WTC11 (cell line): ENCODE measurements around the gene TET1. TPM values are rescaled to one million over a fixed set of nuclear protein-coding genes. Genes with fewer than 3 reads are reported as not detected.

Experiments
- ATAC-seq: fragments of 200-7000 bp; cut with Tn5 transposase; 2 replicates; pipeline ENCODE4 v1.10.0; 2021; ENCODE audit warnings: mild to moderate bottlenecking, moderate library complexity
- CTCF ChIA-PET: fragments of 300-600 bp; sonication (Branson Sonifier 250); formaldehyde crosslinking; loops from one replicate; lab custom pipeline; 2021; ENCODE audit warnings: antibody characterized with exemption; lab: Charles Lee
- POLR2A ChIA-PET: fragments of 350-600 bp; sonication (Branson Sonifier 250); formaldehyde crosslinking; loops from one replicate; lab custom pipeline; 2021; ENCODE audit warnings: antibody characterized with exemption; lab: Charles Lee
- DNase-seq: peaks from one replicate; pipeline ENCODE4 v3.0.0; 2021; ENCODE audit warnings: low spot score
- H3K27ac Mint-ChIP-seq: 2 replicates; pipeline ENCODE4 v1.8.0; 2021; ENCODE audit warnings: mixed read lengths
- H3K27me3 Mint-ChIP-seq: 2 replicates; pipeline ENCODE4 v1.8.0; 2021; ENCODE audit warnings: low read depth, mild to moderate bottlenecking, moderate library complexity, mixed read lengths
- H3K36me3 Mint-ChIP-seq: 2 replicates; pipeline ENCODE4 v1.8.0; 2021; ENCODE audit warnings: mixed read lengths
- H3K4me1 Mint-ChIP-seq: 2 replicates; pipeline ENCODE4 v1.8.0; 2022; ENCODE audit warnings: mixed read lengths
- H3K4me3 Mint-ChIP-seq: 2 replicates; pipeline ENCODE4 v1.8.0; 2021; ENCODE audit warnings: mild to moderate bottlenecking, moderate library complexity, mixed read lengths
- H3K9me3 Mint-ChIP-seq: 2 replicates; pipeline ENCODE4 v1.8.0; 2021; ENCODE audit warnings: mixed read lengths
- ATF1 ChIP-seq: sonication (generic); formaldehyde crosslinking; IDR thresholded peaks from 2 replicates; pipeline ENCODE4 v1.8.1; 2023; ENCODE audit warnings: mild to moderate bottlenecking, moderate library complexity, missing genetic modification reagents
- ATF2 ChIP-seq: sonication (generic); formaldehyde crosslinking; IDR thresholded peaks from 2 replicates; pipeline ENCODE4 v1.8.1; 2022; ENCODE audit warnings: low read depth, missing genetic modification reagents, borderline replicate concordance
- CREM ChIP-seq: sonication (generic); formaldehyde crosslinking; IDR thresholded peaks from 2 replicates; pipeline ENCODE4 v1.8.1; 2022; ENCODE audit warnings: mild to moderate bottlenecking, missing genetic modification reagents, moderate library complexity
- E2F5 ChIP-seq: sonication (generic); formaldehyde crosslinking; IDR thresholded peaks from 2 replicates; pipeline ENCODE4 v1.8.1; 2022; ENCODE audit warnings: mild to moderate bottlenecking, moderate library complexity, missing genetic modification reagents
- ELF4 ChIP-seq: sonication (generic); formaldehyde crosslinking; IDR thresholded peaks from 2 replicates; pipeline ENCODE4 v1.8.1; 2022; ENCODE audit warnings: low read depth, mild to moderate bottlenecking, moderate library complexity, missing genetic modification reagents
- EMX1 ChIP-seq: fragments of 250-450 bp; sonication (Bioruptor Pico); IDR thresholded peaks from 2 replicates; pipeline ENCODE4 v1.8.0; 2021; ENCODE audit warnings: mild to moderate bottlenecking
- FOXP1 ChIP-seq: sonication (generic); formaldehyde crosslinking; IDR thresholded peaks from 2 replicates; pipeline ENCODE4 v1.8.0; 2022; ENCODE audit warnings: missing genetic modification reagents, mild to moderate bottlenecking, moderate library complexity, borderline replicate concordance
- NR3C1 ChIP-seq: sonication (generic); formaldehyde crosslinking; conservative IDR thresholded peaks from 2 replicates; pipeline ENCODE4 v1.8.1; 2023; ENCODE audit warnings: low read depth, mild to moderate bottlenecking, missing genetic modification reagents
- OVOL2 ChIP-seq: fragments of 250-450 bp; sonication (Bioruptor Pico); IDR thresholded peaks from 2 replicates; pipeline ENCODE4 v1.9.0; 2021; ENCODE audit warnings: mild to moderate bottlenecking, borderline replicate concordance
- PRDM15 ChIP-seq: sonication (generic); formaldehyde crosslinking; IDR thresholded peaks from 2 replicates; pipeline ENCODE4 v1.8.0; 2022; ENCODE audit warnings: missing genetic modification reagents
- PREB ChIP-seq: sonication (generic); formaldehyde crosslinking; IDR thresholded peaks from 2 replicates; pipeline ENCODE4 v1.8.1; 2022; ENCODE audit warnings: mild to moderate bottlenecking, missing genetic modification reagents, moderate library complexity, borderline replicate concordance
- PRRX2 ChIP-seq: fragments of 250-450 bp; sonication (Bioruptor Pico); IDR thresholded peaks from 2 replicates; pipeline ENCODE4 v1.8.0; 2021; ENCODE audit warnings: mild to moderate bottlenecking
- SMAD4 ChIP-seq: sonication (generic); formaldehyde crosslinking; IDR thresholded peaks from 2 replicates; pipeline ENCODE4 v1.8.0; 2022; ENCODE audit warnings: mild to moderate bottlenecking, missing genetic modification reagents
- SOX15 ChIP-seq: fragments of 250-450 bp; sonication (Bioruptor Pico); IDR thresholded peaks from 2 replicates; pipeline ENCODE4 v1.9.0; 2021; ENCODE audit warnings: mild to moderate bottlenecking
- USF2 ChIP-seq: sonication (generic); formaldehyde crosslinking; IDR thresholded peaks from 2 replicates; pipeline ENCODE4 v1.8.1; 2023; ENCODE audit warnings: mild to moderate bottlenecking, missing genetic modification reagents, moderate library complexity
- ZBTB21 ChIP-seq: sonication (generic); formaldehyde crosslinking; IDR thresholded peaks from 2 replicates; pipeline ENCODE4 v1.8.1; 2023; ENCODE audit warnings: mild to moderate bottlenecking, missing genetic modification reagents, borderline replicate concordance
- ZNF232 ChIP-seq: sonication (generic); formaldehyde crosslinking; IDR thresholded peaks from 2 replicates; pipeline ENCODE4 v1.8.0; 2022; ENCODE audit warnings: mild to moderate bottlenecking, missing genetic modification reagents
- ZNF317 ChIP-seq: sonication (generic); formaldehyde crosslinking; IDR thresholded peaks from 2 replicates; pipeline ENCODE4 v1.8.1; 2023; ENCODE audit warnings: low read depth, mild to moderate bottlenecking, moderate library complexity, missing genetic modification reagents, borderline replicate concordance
- ZNF423 ChIP-seq: fragments of 250-450 bp; sonication (Bioruptor Pico); IDR thresholded peaks from 2 replicates; pipeline ENCODE4 v2.1.2; 2022; ENCODE audit warnings: mild to moderate bottlenecking, moderate library complexity
- total RNA-seq: library from RNA; stranded (reverse); gene quantifications from 3 replicates; pipeline ENCODE4 v1.2.3, GENCODE V29; 2021

The TET1 gene
- total RNA-seq, 1 experiment from 2014 or later: 71.4 TPM

- Mint-ChIP-seq H3K4me3 (no peak overlapping the region), H3K27me3 (no peaks in the 10 kb centered on the region), H3K36me3 (no peaks in the 10 kb centered on the region), H3K4me1 (no peaks in the 10 kb centered on the region), H3K27ac (no peak overlapping the region), H3K9me3 (no peaks in the 10 kb centered on the region)
- TF ChIP-seq E2F5: no peak
- no peak for TF ChIP-seq SOX15 (CRISPR knock-in tag)
- TF ChIP-seq OVOL2 (CRISPR knock-in tag): no peak
- no peak for TF ChIP-seq SMAD4 (CRISPR knock-in tag)
- TF ChIP-seq ZNF423 (CRISPR knock-in tag): no peak
- TF ChIP-seq CREM (CRISPR knock-in tag): no peak
- TF ChIP-seq PRDM15: no peak
- TF ChIP-seq ATF2 (CRISPR knock-in tag): no peak
- TF ChIP-seq NR3C1 (CRISPR knock-in tag): no peak
- no peak for TF ChIP-seq USF2 (CRISPR knock-in tag)
- no peak for TF ChIP-seq ZNF317 (CRISPR knock-in tag)
- TF ChIP-seq EMX1: no peak
- no peak for TF ChIP-seq PREB (CRISPR knock-in tag)
- TF ChIP-seq ZNF232 (CRISPR knock-in tag): no peak
- TF ChIP-seq ZBTB21: no peak
- TF ChIP-seq ELF4 (CRISPR knock-in tag): no peak
- no peak for TF ChIP-seq PRRX2 (CRISPR knock-in tag)
- no peak for TF ChIP-seq ATF1 (CRISPR knock-in tag)
- no peak for TF ChIP-seq FOXP1 (CRISPR knock-in tag)
- ChIA-PET CTCF (interaction anchor here (1.0 kb wide), 1 partner anchor 13 kb away, joined by 3 read pairs; no protein-coding TSS in a partner anchor), POLR2A (no interaction called here)
- DNase-seq (no peak), ATAC-seq (no peak)
Observed at GRCh38 chr10:68537796-68538195, 22.3 kb upstream of the TET1 start.
